Pons (tissue), 1 donor: Measurements from ENCODE around the gene VPS54.
"Not testable (repeated sequence)": the region's sequence is repeated elsewhere in the genome, so short reads cannot be mapped to it uniquely, and the experiment has no call there.

Source experiments
- DNase-seq: peaks from one replicate; pipeline ENCODE4 v3.0.0-alpha.2; 2016; ENCODE audit warnings: low spot score

VPS54 gene

DNA sequence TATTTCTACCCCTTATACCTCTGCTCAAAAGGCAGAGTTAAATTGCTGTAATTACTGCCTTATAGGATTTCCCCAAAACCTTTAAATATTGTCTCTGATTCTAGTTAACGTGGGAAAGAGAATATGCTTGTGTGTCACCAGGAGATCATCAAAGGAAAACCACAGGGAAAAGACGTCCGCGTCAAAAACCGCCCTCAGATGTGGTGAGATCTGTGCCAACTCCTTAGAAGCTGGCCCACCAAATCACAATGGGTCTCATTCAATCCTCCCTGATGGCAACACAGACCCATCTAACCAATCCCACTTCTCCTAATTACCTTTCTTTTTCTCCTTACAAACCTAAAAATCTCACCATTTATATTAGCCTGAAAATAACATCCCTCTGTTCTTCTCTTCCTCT, 25.4 kb downstream of the VPS54 start:
- DNase-seq = no peak

DNA sequence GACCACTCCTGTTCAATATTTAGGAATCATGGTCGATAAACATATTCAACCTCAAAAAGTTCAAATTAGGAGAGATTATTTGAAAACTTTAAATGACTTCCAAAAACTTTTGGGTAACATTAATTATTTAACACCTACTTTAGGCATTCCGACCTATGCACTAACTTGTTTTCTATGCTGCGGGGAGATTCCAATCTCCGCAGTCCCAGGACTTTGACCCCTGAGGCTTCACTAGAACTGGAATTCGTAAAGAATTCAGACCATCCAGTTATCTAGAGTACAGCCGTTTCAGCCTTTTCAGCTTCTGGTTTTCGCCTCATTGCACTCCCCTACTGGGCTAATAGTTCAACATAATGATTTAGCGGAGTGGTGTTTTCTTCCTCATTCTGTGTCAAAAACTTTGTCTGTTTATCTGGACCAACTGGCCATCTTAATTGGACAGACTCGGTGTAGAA, 26.1 kb downstream of the VPS54 start:
- not testable (repeated sequence) for DNase-seq

DNA sequence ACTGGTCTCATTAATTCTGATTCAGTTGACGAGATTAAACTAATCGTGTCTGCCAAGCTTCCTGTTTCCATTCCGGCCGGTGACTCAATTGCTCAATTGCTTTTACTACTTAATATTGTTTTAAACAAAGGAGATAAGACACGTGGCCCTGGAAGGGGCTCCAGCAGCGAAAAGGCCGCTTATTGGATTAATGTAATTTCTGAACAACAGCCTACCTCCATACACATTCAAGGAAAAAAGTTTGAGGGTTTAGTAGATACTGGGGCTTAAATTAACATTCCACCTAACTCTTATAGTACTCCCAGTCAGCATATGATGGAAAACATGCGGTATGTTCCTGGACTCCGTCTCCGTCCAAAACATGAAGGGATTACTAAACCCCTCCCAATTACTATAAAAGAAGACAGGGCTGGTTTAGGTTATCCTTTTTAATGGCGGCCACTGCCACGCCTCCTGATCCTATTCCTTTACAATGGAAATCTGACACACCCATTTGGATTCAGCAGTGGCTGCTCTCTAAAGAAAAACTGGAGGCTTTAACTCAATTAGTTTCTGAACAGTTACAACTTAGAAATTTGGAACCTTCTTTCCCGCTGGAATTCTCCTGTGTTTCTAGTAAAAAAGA, 27.1 kb downstream of the VPS54 start:
- no peak for DNase-seq

DNA sequence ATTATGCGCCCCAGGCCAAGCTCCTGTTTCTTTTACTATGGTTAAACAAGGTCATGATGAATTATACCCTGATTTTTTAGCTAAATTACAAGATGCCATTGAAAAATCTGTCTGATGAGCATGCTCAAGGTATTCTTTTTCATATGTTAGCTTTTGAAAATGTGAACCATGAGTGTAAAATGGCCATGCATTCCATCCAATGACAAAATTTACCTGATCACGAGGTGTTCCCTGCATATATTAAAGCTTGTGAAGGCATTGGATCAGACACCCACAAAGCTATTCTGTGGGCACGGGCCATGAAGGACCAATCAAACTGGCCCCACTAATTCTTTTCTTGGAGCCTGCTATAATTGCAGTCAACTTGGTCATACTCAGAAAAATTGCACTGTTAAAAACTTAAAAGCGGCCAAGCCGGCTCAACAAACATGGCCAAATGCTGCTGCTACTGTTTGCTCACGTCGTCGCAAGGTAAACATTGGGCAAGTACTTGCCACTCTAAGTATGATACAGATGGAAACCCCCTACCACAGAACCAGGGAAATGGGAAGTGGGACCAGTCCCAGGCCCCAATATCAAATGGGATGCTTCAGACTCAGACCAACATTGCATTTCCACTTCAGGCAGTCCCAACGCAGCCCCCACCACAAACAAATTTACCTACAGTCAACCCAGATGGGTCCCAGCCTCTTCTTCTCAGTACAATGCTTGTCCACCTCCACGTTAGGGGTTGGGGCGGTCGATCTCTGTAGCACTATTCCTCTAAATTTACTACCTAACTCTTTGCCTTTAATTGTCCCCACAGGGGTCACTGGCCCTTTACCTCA, 27.8 kb downstream of the VPS54 start:
- not testable (repeated sequence) for DNase-seq

DNA sequence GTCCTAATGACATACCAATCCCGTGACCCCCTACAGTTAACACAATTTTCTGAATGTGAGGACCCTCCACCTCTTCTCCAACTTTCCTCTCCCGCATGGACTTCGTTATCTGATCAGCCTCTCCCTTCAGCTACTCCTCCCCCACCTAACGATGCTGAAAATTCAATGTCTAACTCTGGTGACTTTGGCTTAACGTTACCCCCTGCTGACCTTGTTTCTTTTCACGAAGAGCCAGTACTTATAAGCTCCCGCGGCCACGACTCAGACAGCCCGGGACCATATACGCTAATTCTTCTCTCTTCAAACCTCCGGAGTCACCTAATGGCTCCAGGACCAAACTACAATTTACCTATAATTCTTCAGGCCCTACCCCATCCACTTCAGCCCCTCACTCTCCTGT, 29.2 kb downstream of the VPS54 start:
- DNase-seq = no peak

DNA sequence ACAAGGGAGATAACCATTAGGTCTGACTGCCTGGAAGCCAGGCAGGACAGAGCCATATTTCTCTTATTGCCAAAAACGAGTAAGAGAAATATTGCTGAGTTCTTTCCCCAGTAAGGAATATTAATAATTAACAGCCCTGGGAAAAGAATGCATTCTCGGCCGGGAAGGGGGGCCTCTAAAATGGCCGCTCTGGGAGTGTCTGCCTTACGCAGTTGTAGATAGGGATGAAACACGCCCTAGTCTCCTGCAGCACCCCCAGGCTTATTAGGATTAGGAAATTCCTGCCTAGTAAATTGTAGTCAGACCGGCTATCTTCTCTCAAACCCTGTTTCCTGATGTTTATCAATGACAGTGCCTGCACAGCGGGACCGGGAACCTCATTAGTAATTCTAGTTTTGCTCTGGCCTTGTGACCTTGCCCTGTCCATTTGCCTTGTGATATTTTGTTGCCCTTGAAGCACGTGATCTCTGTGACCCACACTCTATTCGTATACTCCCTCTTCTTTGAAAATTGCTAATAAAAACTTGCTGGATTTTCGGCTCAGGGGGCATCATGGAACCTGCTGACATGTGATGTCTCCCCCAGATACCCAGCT, 30.3 kb downstream of the VPS54 start:
- not testable (repeated sequence) for DNase-seq

DNA sequence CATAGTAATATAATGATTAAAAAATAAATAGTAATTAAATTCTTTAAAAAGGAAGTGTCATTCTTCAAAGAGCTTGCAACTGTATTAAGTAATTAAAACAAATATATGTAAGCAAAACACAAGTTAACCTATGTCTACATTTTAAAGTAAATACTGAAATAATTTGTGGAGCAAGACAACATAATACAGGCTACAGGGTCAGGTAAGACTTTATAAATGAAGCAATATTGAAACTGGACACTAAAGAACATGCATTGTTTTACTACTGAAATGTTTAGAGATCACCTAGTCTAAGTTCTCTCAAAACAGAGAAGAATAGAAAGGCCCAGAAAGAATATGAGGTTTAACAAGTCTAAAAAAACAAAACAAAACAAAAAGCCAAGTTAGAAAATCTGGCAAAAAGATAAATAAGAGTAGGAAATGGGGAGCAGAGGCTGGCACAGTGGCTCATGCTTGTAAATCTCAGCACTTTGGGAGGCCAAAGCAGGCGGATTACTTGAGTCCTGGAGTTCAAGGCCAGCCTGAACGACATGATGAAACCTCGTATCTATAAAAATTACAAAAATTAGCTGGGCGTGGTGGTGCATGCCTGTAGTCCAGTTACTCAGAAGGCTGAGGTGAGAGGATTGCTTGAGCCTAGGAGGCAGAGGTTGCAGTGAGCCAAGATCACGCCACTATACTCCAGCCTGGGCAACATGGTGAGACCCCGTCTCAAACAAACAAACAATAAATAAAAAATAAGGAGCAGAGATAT, 34.4 kb downstream of the VPS54 start:
- no peak for DNase-seq

DNA sequence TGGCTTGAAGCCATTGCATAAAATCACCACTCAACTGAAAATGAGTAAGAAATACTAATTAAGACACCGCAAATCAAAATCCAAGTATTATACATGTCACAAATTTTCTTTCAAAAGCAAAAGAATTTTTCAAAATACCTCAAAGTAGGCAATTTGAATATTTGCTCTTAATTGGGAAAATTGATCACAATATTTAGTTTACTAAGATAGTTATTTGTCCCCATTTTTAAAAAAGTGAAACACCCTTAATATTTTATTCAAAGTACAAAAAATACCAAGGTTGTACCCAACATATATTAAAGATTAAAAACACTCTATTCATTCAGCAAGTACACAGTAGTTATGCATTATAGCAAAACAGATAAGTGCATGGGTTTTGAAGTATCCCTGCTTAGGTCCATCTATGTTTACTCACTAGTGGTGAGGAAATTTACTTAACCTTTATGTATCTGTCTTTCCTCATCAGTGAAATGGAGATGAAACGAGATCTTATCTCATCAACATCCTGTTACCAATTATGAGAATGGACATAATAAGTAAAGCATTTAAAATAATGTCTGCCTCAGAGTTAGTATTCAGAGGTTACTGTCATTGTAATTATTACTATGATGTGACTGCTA, 35.1 kb downstream of the VPS54 start:
- DNase-seq = no peak

DNA sequence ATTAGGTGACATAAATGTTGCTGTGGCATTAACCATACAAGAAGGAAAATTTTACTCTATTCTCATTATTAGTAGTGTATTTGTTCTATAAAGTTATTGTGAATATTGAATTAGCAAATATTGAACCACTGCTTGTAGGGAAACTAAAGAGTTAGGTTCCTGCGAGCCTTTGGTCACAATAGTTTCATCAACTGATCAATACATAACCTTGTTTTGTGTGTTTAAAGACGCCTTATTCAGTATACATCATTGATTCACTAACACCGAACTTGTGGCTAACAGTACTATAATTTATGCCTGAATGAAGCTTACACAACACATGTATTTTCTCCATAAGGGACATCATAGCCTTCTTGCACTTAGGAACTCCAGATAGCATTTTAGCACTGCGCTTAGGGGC, 36.9 kb downstream of the VPS54 start:
- no peak for DNase-seq

DNA sequence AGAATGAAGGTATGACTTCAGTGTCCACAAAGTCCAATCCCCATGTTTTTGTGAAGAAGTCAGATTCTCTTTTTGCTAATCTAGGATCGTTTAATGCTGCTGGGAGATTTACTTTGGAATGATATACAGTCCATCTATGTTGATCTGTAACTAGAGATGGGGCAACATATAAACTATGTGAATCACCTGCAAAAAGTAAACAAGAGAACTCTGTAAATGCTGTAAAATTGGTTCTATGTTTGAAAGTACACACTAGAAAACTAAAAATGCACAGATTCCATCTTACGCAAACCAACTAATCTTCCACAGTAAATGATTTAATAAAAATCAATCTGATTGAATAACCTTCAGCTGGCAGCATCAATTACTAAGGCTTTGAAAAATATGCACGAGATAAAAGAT, 37.5 kb downstream of the VPS54 start:
- no peak for DNase-seq

DNA sequence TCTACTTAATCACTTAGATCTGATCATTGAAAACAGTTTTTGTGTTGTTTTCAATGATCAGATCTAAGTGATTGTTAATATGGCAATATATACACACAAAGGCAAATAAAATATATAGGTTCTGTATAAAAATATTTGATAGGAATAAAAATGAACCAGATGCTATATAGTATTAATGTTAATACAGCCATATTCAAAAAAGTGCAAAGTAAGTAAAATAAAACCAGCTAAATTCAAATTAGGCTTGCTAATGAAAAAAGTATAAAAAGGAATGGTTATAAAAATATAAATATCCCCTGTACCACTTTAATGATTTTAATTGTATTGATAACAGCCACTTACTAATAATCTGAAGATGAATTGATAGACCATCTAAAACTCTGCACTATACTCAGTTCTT, 38.4 kb downstream of the VPS54 start:
- DNase-seq = no peak

DNA sequence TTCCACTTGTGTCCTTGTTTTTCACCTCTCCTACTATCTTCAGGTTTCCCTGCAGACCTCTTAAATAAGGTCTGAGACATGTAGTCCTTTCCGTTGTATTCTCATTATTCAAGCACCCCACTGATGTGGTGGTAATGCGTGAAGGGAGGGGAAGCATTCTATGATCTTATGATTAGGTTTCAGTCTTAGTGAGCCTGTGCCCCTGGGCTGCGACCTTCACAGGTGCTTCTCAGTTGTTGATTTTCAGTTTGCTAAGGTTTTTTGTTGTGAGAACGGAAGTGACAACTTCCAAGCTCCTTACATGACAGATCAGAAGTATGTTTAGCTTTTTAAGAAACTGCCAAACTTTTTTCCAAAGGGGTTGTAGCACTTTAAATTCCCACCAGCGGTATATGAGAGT, 41.3 kb downstream of the VPS54 start:
- DNase-seq = no peak

DNA sequence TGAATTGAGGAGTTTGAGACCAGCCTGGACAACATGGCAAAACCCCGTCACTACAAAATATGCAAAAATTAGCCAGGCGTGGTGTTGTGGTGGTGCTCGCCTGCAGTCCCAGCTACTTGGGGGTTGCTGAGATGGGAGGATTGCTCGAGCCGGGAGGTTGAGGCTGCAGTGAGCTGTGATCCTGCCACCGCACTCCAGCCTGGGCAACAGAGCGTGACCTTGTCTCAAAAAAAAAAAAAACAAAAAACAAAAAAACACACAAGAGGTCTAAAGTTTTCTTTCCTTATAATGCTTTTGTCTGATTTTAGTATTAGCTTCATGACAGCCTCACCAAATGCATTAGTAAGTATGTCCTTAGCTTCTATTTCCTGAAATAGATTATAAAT, 43.1 kb downstream of the VPS54 start:
- DNase-seq = no peak

DNA sequence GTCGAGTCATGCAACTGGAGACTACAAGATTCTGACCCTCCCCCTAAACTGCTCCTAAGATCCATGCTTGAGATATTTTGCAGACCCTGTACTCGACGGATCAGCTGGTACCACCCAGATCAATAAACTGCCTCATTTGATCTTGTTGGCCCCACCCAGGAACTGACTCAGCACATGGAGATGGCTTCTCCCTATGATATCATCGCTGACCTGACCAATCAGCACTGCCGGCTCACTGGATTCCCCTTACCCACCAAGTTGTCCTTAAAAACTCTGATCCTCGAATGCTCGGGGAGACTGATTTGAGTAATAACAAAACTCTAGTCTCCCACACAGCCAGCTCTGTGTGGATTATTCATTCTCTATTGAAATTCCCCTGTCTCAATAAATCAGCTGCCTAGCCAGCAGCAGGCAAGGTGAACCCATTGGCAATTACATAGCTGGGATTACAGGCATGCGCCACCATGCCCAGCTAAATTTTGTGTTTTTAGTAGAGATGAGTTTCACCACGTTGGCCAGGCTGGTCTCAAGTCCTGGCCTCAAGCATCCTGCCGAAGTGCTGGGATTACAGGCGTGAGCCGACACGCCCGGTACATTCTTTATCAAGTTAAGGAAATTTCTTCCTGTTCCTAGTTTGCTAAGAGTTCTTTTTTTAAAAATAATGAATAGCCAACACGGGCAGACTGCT, 43.6 kb downstream of the VPS54 start:
- DNase-seq = no peak

DNA sequence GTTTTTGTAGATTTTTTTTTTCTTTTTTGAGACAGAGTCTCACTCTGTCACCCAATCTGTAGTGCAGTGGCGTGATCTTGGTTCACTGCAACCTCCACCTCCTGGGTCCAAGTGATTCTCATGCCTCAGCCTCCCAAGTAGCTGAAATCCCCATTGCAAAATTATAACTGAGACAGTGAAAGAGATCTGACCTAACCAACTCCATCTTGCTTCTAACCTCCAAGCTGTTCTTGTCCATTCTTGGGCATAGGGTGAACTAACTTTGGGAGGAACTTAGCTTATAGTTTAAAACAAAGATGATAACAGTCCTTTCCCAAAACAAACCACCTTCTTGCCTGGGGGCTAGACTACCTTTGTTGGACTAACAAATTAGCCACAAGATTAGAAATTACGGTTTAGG, 44.2 kb downstream of the VPS54 start:
- not testable (repeated sequence) for DNase-seq

DNA sequence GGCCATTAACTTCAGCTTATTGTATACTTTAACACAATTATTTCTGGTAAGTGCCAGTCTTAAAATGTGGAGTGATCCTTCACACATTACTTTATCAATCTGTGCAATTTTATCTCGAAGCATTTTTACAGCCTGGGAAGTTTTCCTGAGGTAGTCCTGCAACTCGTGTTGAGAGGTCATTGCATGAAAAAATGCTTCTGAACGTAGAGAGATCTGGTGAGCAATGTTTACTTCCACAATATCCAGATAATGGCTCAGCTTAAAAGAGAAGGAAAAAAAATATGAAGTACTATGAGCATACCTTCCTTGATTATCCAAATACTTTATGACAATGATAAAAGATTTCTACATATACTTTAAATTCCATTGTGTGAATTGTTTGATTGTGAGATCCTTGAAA, 57.0 kb downstream of the VPS54 start:
- no peak for DNase-seq

DNA sequence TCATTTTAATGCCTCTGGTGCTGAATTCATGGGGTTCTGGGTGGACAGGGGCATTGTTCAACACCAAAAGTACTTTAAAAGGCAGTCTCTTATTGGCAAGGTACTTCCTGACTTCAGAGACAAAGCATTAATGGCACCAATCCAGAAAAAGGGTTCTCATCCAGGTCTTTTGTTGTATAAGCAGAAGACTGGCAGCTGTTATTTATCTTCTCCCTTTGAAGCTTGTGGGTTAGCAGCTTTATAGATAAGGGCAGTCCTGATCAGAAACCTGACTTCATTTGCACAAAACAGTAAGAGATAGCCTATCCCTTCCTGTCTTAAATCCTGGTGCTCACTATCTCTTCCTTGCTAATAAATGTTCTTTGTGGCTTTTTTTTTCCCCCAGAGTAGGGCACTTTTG, 68.8 kb downstream of the VPS54 start:
- DNase-seq = no peak

DNA sequence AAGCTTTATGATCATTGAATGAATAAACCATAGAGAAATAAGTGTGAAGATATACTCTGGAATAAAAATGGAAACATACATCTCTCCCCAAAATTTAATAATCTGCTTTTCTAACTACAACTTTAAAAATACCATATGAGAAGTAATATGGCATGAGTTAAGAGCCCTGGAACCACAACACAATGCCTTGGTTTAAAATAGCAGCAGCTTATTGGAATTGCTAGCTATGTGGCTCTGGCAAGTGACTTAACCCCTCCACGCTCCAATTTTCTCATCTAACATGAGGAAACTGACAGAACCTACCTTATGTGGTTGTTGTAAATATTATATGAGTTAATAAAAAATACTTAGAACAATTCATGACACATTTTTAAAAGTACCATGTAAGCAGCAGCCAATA, 76.4 kb downstream of the VPS54 start:
- no peak for DNase-seq

DNA sequence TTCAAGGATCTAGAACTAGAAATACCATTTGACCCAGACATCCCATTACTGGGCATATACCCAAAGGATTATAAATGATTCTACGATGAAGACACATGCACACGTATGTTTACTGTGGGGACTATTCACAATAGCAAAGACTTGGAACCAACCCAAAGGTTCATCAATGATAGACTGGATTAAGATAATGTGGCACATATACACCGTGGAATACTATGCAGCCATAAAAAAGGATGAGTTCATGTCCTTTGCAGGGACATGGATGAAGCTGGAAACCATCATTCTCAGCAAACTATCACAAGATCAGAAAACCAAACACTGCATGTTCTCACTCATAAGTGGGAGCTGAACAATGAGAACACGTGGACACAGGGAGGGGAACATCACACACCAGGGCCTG, 87.1 kb downstream of the VPS54 start:
- not testable (repeated sequence) for DNase-seq

DNA sequence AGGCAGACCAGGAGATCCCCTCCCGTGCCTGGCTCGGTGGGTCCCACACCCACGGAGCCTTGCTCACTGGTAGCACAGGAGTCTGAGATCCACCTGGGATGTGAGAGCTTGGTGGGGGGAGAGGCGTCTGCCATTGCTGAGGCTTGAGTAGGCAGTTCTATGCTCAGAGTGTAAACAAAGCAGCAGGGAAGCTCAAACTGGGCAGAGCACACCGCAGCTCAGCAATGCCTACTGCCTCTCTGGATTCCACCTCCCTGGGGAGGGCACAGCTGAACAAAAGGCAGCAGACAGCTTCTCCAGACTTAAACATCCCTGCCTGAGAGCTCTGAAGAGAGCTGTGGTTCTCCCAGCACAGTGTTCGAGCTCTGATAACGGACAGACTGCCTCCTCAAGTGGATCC, 92.4 kb downstream of the VPS54 start:
- no peak for DNase-seq

DNA sequence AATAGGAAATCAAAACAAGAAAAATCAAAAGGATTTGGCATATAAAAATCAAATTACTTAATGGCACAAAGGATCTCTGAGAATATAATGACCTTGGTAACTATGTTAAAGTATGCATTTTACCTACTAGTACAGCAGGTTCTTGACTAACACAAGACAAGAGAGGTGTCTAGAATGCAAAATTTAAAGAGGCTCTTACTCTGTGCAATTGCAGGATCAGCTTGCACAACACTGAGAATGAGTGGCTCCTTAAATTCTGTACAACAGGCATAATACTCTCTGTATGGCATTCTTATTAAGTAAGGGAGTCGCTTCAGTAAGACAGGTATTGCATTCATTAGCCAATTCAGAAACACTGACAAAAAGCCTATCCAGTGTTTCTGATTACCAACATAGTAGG, 104.9 kb downstream of the VPS54 start:
- DNase-seq = no peak

DNA sequence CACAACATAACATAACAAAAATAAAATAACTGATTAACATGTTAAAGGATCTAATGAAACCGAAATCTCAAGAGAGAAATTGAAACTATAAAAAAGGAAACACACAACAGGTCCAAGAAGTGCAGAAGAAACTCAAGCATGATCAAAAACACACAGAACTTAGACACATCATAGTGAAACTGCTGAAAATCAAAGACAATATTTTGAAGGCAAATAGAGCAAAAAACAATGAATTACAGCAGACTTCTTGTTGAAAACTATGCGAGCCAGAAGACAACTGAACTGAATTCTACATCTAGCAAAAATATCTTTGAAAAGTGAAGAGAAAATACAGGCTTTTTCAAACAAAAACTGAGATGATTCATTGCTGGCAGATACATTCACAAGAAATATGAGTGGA, 116.2 kb downstream of the VPS54 start:
- DNase-seq = no peak
